Fibroblast of skin of abdomen (primary cell): Measurements from ENCODE around the gene TM9SF4.
A peak's percentile ranks its signal among the peaks of the same experiment; 100 is the strongest.
"Not testable (repeated sequence)": the region's sequence is repeated elsewhere in the genome, so short reads cannot be mapped to it uniquely, and the experiment has no call there.

ENCODE experiments used
- DNase-seq: peaks from one replicate; pipeline ENCODE4 v3.0.0-alpha.2; 2013

TM9SF4 gene

DNA sequence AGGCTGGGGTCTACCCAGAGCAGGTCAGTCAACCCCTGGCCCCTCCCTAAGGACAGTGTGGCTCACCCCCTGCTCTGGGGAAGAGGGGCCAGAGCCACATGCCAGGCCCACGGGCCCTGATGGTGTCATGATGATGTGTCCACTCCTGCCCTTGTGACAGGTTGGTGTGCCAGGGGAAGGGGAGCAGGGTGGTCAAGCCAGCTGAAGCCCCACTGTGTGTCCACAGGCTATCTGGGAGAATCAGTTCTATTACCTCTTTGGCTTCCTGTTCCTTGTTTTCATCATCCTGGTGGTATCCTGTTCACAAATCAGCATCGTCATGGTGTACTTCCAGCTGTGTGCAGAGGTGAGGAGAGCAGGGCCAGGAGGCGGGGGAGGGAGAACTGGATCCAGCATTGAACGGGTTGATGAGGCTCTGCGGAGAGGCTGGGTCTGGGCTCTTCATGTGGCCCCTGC is 50.3 kb downstream of the TM9SF4 start:
- no peak for DNase-seq

DNA sequence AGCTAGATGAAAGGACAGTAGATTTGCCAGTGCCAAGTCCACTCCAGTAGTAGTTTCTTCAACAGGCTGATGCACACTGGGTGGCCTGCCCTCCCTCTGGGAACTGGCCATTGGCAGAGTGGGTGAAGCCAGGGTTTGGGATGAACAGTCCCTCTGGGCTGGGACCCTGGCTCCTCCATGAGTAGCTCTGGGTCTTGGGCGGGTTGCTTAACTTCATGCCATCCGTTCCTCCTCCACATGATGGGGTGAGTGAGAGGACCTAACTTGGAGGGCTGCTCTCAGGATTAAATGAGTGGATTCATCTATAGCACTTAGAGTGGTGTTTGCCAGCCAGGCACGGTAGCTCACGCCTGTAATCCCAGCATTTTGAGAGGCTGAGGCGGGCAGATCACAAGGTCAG is 50.8 kb downstream of the TM9SF4 start:
- DNase-seq: no peak

DNA sequence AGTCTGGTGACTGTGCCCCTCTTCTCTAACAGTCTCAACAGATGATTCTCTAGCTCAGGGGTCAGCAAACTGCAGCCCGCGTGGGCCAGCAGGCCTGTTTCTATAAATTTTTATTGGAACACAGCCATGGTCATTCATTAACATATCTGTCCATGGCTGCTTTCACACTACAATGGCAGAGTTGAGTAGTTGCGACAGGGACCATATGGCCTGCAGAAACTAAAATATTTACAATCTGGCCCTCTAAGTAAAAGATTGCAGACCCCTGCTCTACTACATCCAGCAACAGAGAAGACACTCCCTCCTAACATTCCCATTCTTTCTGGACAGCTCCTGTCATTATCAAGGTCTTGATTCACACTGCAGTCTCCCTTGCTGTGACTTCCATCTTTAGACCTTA is 52.8 kb downstream of the TM9SF4 start:
- DNase-seq: no peak

- DNase-seq: no peak
Observed at GRCh38 chr20:32163951-32164350, 54.4 kb downstream of the TM9SF4 start.

- DNase-seq: no peak
Observed at GRCh38 chr20:32164984-32165735, 55.6 kb downstream of the TM9SF4 start.

DNA sequence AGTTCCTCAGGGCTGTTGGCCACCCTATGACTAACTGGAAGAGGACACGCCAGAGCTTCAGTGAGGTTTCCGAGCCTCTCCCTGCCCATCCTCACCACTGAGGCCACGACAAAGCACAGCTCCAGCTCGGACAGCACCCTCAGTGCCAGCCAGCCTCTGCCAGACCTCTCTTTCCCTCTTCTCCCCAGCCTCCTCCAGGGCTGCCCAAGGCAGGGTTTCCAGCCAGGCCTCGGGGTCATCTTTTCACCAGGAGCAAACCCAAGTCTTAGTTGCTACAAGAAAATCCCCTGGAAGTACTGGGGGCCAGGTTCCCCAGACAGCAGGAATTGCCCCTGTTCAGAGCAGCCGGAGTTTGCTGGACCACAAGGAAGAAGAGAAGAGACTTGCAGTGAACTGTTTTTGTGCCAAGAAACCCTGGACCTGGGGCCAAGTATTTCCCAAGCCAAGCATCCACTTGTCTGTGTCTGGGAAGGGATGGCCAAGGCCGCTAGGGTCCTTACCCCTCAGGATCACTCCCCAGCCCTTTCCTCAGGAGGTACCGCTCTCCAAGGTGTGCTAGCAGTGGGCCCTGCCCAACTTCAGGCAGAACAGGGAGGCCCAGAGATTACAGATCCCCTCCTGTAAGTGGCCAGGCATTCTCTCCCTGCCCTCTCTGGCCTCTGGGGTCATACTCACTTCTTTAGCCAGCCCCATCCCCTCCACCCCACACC is 56.5 kb downstream of the TM9SF4 start:
- no peak for DNase-seq

GRCh38 chr20:32167552-32167951 is 58.0 kb downstream of the TM9SF4 start:
- no peak for DNase-seq

DNA sequence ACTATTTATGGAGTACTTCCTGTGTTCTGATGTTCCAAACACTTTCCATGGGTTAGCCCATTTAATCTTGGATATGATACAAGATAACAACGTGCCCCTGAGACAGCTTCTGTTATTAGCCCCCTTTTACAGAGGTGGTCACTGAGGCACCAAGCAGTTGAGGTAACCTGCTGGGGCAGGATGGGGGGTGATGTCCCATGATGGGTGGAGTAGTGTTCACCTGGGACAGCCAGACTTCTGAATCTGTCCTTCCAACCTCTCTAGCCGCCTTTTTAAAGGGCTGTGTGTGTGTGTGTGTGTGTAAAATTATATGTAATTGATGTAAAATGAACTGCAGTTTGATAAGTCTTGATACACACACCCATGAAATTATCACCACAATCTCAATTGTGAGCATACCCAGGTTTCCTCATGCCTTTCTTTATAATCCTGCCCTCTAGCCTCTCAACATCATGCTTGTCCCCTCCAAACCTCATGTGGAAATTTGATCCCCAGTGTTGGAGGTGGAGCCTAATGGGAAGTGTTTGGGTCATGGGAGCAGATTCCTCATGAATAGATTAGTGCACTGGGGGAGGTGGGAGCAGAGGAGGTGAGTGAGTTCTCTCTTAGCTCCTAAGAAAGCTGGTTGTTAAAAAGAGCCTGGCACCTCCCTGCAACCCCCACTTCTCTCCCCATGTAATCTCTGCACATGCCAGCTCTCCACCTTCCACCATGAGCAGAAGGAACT is 58.8 kb downstream of the TM9SF4 start:
- peak; percentile 48 for DNase-seq

DNA sequence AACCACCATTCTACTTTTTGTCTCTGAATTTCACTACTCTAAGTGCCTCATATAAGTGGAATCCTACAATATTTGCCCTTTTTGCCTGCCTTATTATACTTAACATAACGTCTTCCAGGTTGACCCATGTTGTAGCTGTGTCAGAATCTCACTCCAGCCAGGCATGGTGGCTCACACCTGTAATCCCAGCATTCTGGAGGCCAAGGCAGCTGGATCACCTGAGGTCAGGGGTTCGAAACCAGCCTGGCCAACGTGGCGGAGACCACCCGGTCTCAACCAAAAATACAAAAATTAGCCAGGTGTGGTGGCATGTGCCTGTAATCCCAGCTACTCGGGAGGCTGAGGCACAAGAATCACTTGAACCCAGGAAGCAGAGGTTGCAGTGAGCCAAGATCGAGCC is 68.2 kb downstream of the TM9SF4 start:
- not testable (repeated sequence) for DNase-seq

- DNase-seq: no peak
Observed at GRCh38 chr20:32179515-32179914, 70.0 kb downstream of the TM9SF4 start.

GRCh38 chr20:32179934-32180333 is 70.4 kb downstream of the TM9SF4 start:
- DNase-seq: no peak

DNA sequence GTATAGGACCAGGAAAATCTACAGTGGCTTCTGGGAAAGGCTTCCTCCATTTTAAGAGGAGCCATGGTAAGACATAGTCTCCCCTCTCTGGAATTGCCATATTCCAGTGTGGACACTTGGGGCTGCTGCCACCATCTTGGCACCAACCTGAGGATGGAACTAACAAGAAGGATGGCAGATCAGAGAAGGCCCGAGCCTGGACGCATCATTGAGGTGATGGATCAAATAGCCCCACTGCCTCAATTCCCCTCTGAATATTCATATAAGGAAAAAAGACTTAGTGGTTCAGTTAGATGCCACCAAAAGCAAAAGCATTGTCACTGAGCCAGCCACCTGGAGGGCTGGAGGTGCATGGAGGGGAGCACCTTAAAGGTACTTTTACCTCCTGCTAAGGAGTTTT is 72.1 kb downstream of the TM9SF4 start:
- DNase-seq: no peak

DNA sequence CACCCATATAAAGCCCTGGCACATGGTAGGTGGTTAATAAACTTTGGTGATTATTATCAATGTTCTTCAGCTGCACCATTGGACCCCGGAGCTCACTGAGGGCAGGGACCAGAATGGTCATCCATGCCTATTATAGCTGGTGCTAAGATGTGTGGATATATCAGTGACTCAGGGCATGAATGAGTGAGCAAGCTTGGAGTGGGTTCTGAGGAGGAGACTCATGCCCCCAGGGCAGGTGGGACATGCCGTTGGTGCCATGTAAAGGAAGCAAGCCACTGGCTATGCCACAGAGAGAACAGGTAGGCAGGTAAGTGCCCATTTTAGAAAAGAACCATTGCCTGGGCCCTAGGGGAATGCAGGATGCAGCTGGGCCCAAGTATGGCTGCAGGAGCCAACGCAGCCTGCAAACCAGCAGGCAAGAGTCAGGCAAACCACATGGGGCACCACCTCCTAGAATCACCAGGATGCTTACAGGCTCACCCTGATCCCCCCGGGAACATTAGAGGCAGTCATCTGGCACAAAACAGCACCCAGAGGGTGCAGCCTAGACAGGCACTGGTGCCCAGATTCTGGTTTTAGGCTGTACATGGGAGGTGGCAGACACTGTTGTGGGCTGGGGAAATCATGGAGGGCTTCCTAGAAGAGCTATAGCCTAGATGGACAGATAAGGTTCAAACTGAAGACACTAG is 74.6 kb downstream of the TM9SF4 start:
- no peak for DNase-seq

GRCh38 chr20:32184961-32185603 is 75.6 kb downstream of the TM9SF4 start:
- DNase-seq: no peak

DNA sequence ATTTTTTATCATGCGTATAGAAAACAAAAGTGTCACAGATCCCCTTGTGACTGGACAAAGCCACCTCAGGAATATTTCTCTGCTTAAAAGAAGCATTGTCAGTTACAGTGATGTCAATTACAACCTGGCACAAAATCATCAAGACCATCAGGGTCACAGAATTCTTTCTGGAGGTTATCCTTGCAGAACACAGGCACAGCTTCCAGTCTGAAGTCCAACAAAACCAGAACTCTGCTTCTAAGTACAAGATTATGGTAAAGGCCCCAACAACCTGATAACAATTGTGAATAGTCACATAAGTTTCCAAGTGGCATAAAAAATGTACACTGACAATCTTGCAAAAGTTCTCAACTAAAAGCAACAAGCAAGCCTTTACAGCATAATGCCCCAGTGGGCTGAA is 77.0 kb downstream of the TM9SF4 start:
- DNase-seq: no peak

GRCh38 chr20:32188376-32189122 is 79.0 kb downstream of the TM9SF4 start:
- no peak for DNase-seq

- no peak for DNase-seq
Observed at GRCh38 chr20:32189123-32189410, 79.6 kb downstream of the TM9SF4 start.

DNA sequence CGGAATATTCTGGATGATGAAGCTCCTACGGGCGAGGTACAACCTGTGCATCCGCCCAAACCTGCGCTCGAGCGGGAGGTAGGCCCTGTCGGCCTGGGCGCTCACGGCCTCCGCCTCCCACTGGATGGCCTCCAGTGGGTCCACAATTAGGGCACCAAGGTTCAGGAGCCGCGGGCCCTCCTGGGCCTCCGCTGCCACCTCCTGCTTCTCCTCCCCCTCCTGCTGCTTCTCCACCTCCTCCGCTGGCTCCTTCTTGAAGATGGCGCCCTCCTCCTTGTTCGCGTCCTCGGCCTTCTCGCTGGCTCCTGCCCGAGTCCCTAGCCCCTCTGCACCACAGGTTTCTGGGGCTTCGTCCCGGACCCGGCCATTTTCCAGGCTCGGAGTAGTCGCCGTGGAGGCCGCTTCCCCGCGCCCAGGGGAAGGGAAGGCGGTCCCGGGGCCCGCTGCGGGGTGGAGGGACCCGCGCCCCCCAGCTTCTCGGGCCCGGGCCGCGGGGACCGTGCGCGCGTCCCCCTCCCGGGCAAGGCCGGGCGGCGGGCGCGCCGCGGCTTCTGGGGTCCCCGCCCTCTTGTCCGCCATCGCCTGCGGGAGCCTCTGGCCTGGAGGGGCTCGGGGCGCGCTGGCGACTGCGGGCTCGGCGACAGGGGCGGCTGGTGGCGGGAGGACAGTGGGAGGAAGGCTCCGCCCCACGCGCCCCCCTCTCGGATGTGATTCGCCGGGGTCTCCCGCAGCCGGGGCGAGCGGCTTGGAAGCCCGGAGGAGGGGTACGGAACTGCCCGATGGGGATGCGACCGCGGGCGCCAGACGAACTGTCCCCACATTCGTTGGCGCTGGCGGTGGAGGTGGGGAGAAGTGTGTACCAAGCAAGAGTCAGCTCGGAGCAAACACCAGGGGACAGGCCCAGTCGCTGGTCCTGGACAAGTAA is 80.4 kb downstream of the TM9SF4 start:
- peak; percentile 36 for DNase-seq

DNA sequence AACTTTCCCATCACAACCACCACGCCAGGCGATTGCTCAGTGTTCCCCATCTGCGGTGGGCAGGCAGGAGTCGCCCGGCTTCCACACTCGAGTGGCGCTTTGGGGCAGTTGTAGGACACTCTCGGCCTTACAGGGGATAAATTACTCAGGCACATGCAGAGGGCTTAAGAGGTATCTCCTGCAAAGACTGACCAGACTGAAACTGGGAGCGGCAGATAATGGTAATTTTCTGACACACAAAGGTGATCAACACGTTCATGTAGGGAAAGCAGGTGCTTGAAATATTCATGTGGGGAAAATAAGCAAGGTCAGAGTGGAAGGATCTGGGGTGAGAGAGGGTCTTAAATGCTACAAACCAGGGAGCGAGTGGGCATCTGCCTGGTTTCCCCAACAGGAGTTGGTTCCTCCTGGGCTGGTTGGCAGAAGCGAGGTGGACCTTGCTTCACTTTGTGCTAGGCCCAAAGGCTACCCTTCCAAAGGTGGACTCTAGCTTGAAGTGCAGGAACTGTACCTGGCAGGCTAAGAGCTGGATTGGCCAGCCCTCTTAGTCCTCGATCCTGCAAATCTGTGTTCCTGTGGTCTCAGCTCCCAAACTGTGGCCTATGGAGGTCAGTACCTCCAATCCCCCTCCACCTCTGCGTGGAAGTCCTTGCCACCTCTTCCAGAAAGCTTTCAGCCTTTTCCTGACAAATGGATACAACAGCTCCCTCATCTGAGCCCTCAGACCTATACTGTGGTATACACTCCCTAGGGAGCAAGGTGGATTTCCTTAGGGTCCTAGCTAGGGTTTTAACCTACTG is 81.3 kb downstream of the TM9SF4 start:
- no peak for DNase-seq

- DNase-seq: no peak
Observed at GRCh38 chr20:32191422-32191821, 81.9 kb downstream of the TM9SF4 start.
